KOPT-K1 (cell line): Measurements from ENCODE around the gene ERBB3.
"Not testable (repeated sequence)": the region's sequence is repeated elsewhere in the genome, so short reads cannot be mapped to it uniquely, and the experiment has no call there.

Experiments used
- H3K27ac ChIP-seq: fragments of 200-600 bp; sonication (generic); 2 replicates; pipeline ENCODE4 v1.5.1; 2016; ENCODE audit warnings: antibody characterized with exemption, mild to moderate bottlenecking, low read depth, low read length; ENCODE audit not compliant: poor library complexity, severe bottlenecking
- H3K36me3 ChIP-seq: fragments of 200-600 bp; sonication (generic); 2 replicates; pipeline ENCODE4 v1.5.1; 2017; ENCODE audit warnings: antibody characterized with exemption, mild to moderate bottlenecking, low read length, moderate library complexity; ENCODE audit not compliant: insufficient read depth
- H3K9me3 ChIP-seq: fragments of 200-600 bp; sonication (generic); 2 replicates; pipeline ENCODE4 v1.5.1; 2017; ENCODE audit warnings: antibody characterized with exemption, low read length, mild to moderate bottlenecking; ENCODE audit not compliant: insufficient read depth, poor library complexity, severe bottlenecking

Gene ERBB3

GRCh38 chr12:56061982-56062381 lies 18.0 kb upstream of the ERBB3 start:
- no peaks in the 10 kb centered on the region for H3K36me3 ChIP-seq
- H3K27ac ChIP-seq, result no peak overlapping the region
- no peaks in the 10 kb centered on the region for H3K9me3 ChIP-seq

- Histone ChIP-seq H3K27ac (no peak overlapping the region), H3K36me3 (no peaks in the 10 kb centered on the region), H3K9me3 (no peaks in the 10 kb centered on the region)
These were observed 17.0 kb upstream of the ERBB3 start for GRCh38 chr12:56062996-56063395.

- no peak overlapping the region for H3K27ac ChIP-seq
- H3K9me3 ChIP-seq, result no peaks in the 10 kb centered on the region
- H3K36me3 ChIP-seq, result no peaks in the 10 kb centered on the region
These were observed 8.3 kb upstream of the ERBB3 start for GRCh38 chr12:56071648-56072047.

GRCh38 chr12:56074396-56074795 lies 5.6 kb upstream of the ERBB3 start:
- Histone ChIP-seq H3K9me3 (no peaks in the 10 kb centered on the region), H3K36me3 (no peaks in the 10 kb centered on the region), H3K27ac (no peak overlapping the region)

GRCh38 chr12:56077966-56078365 lies 2.0 kb upstream of the ERBB3 start:
- H3K36me3 ChIP-seq, H3K9me3 ChIP-seq, H3K27ac ChIP-seq: not testable (repeated sequence)

- Histone ChIP-seq H3K27ac (no peak overlapping the region), H3K9me3 (no peaks in the 10 kb centered on the region), H3K36me3 (no peaks in the 10 kb centered on the region)
These were observed 1.5 kb upstream of the ERBB3 start for GRCh38 chr12:56078427-56078826.

- Histone ChIP-seq H3K36me3 (no peaks in the 10 kb centered on the region), H3K27ac (no peak overlapping the region), H3K9me3 (no peaks in the 10 kb centered on the region)
These were observed 838 bp upstream of the ERBB3 start for GRCh38 chr12:56078931-56079722.

- no peaks in the 10 kb centered on the region for H3K36me3 ChIP-seq
- no peak overlapping the region for H3K27ac ChIP-seq
- H3K9me3 ChIP-seq, result no peaks in the 10 kb centered on the region
These were observed 682 bp downstream of the ERBB3 start for GRCh38 chr12:56080556-56081138.

GRCh38 chr12:56081393-56082347 lies 1.7 kb downstream of the ERBB3 start:
- Histone ChIP-seq H3K9me3 (no peaks in the 10 kb centered on the region), H3K27ac (no peak overlapping the region), H3K36me3 (no peaks in the 10 kb centered on the region)

GRCh38 chr12:56082382-56082781 lies 2.4 kb downstream of the ERBB3 start:
- Histone ChIP-seq H3K27ac (no peak overlapping the region), H3K36me3 (no peaks in the 10 kb centered on the region), H3K9me3 (no peaks in the 10 kb centered on the region)

- Histone ChIP-seq H3K9me3 (no peaks in the 10 kb centered on the region), H3K36me3 (no peaks in the 10 kb centered on the region), H3K27ac (no peak overlapping the region)
These were observed 3.0 kb downstream of the ERBB3 start for GRCh38 chr12:56082967-56083366.

GRCh38 chr12:56084958-56085543 lies 5.1 kb downstream of the ERBB3 start:
- Histone ChIP-seq H3K36me3 (no peaks in the 10 kb centered on the region), H3K9me3 (no peaks in the 10 kb centered on the region), H3K27ac (no peak overlapping the region)

- Histone ChIP-seq H3K9me3 (no peaks in the 10 kb centered on the region), H3K27ac (no peak overlapping the region), H3K36me3 (no peaks in the 10 kb centered on the region)
These were observed 6.1 kb downstream of the ERBB3 start for GRCh38 chr12:56086096-56086495.

- no peak overlapping the region for H3K27ac ChIP-seq
These were observed 6.6 kb downstream of the ERBB3 start for GRCh38 chr12:56086608-56087007.

GRCh38 chr12:56087220-56087619 lies 7.3 kb downstream of the ERBB3 start:
- H3K36me3 ChIP-seq, result no peaks in the 10 kb centered on the region
- H3K27ac ChIP-seq, result no peak overlapping the region
- no peaks in the 10 kb centered on the region for H3K9me3 ChIP-seq

More at GRCh38 chr12:56086608-56087007, 6.6 kb downstream of the ERBB3 start:
- Histone ChIP-seq H3K9me3 (no peaks in the 10 kb centered on the region), H3K36me3 (no peaks in the 10 kb centered on the region)
